Keratinocyte (primary cell): ENCODE measurements around the gene MAPKAPK3. TPM values are rescaled to one million over a fixed set of nuclear protein-coding genes. Genes with fewer than 3 reads are reported as not detected.

Experiments
- DNase-seq: peaks from one replicate; pipeline ENCODE4 v3.0.0-alpha.2; 2011; ENCODE audit warnings: low read depth, missing footprints, low spot score
- FAIRE-seq: peaks from 2 replicates; lab custom pipeline; 2011; peaks lifted over from hg19 to GRCh38; lab: Jason Lieb, UNC
- H2AFZ ChIP-seq: 2 replicates; pipeline ENCODE4 v1.6.0; 2012; ENCODE audit warnings: low read length, control low read depth, inconsistent platforms; ENCODE audit not compliant: control insufficient read depth
- H3K27ac ChIP-seq: 2 replicates; pipeline ENCODE4 v1.5.1; 2011; ENCODE audit warnings: low read length; ENCODE audit not compliant: control insufficient read depth, insufficient read depth
- H3K27me3 ChIP-seq: 3 replicates; pipeline ENCODE4 v1.6.0; 2011; ENCODE audit warnings: low read length; ENCODE audit not compliant: control insufficient read depth, insufficient read depth; ENCODE audit errors: extremely low read depth
- H3K36me3 ChIP-seq, 2 experiments: 2 replicates in 1 of 2; 3 replicates in 1 of 2; pipeline ENCODE4 v1.5.1; 2011; ENCODE audit warnings: low read length in 2 of 2, mild to moderate bottlenecking in 1 of 2; ENCODE audit not compliant: control insufficient read depth in 2 of 2, insufficient read depth in 2 of 2; ENCODE audit errors: extremely low read depth in 1 of 2
- H3K4me1 ChIP-seq: 3 replicates; pipeline ENCODE4 v1.5.1; 2011; ENCODE audit warnings: low read length; ENCODE audit not compliant: control insufficient read depth, insufficient read depth; ENCODE audit errors: extremely low read depth
- H3K4me2 ChIP-seq: 3 replicates; pipeline ENCODE4 v1.6.0; 2011; ENCODE audit warnings: low read depth, low read length; ENCODE audit not compliant: control insufficient read depth, insufficient read depth; ENCODE audit errors: extremely low read depth
- H3K4me3 ChIP-seq, 3 experiments: fragments of 200-600 bp in 1 of 3; sonication (generic) in 1 of 3; 2 replicates in 2 of 3; 3 replicates in 1 of 3; pipeline ENCODE4 v1.5.1; 2011 to 2016; ENCODE audit warnings: low read length in 3 of 3, mild to moderate bottlenecking in 3 of 3, control low read depth in 2 of 3, inconsistent platforms in 1 of 3, low read depth in 1 of 3, mixed read lengths in 1 of 3, mixed run types in 1 of 3, moderate library complexity in 1 of 3; ENCODE audit not compliant: control insufficient read depth in 2 of 3, insufficient read depth in 2 of 3; ENCODE audit errors: extremely low read depth in 1 of 3
- H3K79me2 ChIP-seq: 2 replicates; pipeline ENCODE4 v1.6.0; 2012; ENCODE audit warnings: low read length; ENCODE audit not compliant: control insufficient read depth, insufficient read depth
- H3K9ac ChIP-seq: 3 replicates; pipeline ENCODE4 v1.6.0; 2011; ENCODE audit warnings: low read length; ENCODE audit not compliant: control insufficient read depth, insufficient read depth; ENCODE audit errors: extremely low read depth
- H3K9me1 ChIP-seq: 3 replicates; pipeline ENCODE4 v1.6.0; 2011; ENCODE audit warnings: low read length; ENCODE audit not compliant: control insufficient read depth, insufficient read depth; ENCODE audit errors: extremely low read depth
- H3K9me3 ChIP-seq: 2 replicates; pipeline ENCODE4 v1.5.1; 2012; ENCODE audit warnings: low read depth, low read length; ENCODE audit not compliant: control insufficient read depth
- H4K20me1 ChIP-seq: 3 replicates; pipeline ENCODE4 v1.6.0; 2011; ENCODE audit warnings: low read length; ENCODE audit not compliant: control insufficient read depth, insufficient read depth; ENCODE audit errors: extremely low read depth
- CTCF ChIP-seq, 3 experiments: IDR thresholded peaks in 1 of 3; conservative IDR thresholded peaks in 1 of 3; optimal IDR thresholded peaks in 1 of 3; 2 replicates in 2 of 3; 3 replicates in 1 of 3; pipeline versions ENCODE3 to v1.5.1; 2011; ENCODE audit warnings: low read length in 3 of 3, mild to moderate bottlenecking in 3 of 3, moderate library complexity in 2 of 3, control low read depth in 1 of 3, inconsistent platforms in 1 of 3; ENCODE audit not compliant: insufficient read depth in 2 of 3; ENCODE audit errors: extremely low read depth in 1 of 3
- EZH2 ChIP-seq: IDR thresholded peaks from one replicate; pipeline ENCODE4 v1.6.1; 2012; ENCODE audit warnings: inconsistent platforms, mild to moderate bottlenecking, low read length, moderate library complexity
- dilution Hi-C: fragments of 300-500 bp; cut with MboI; formaldehyde crosslinking; loops from one replicate; pipeline ENCODE4 v1.7.0; 2020; ENCODE audit warnings: low sequenced_read_pairs; ENCODE audit not compliant: extremely low pct_ligation_motif_present
- polyA plus RNA-seq, 5 experiments: library from polyadenylated mRNA; depleted of rRNA in 3 of 5; stranded (reverse) in 3 of 5; stranded (forward) in 1 of 5; unstranded in 1 of 5; fragments of >200 nt; gene quantifications; 1 replicate in 1 of 5; 2 replicates in 3 of 5; 3 replicates in 1 of 5; pipeline versions ENCODE4 v1.2.1 to v1.2.3, GENCODE V29; 2011 to 2012; ENCODE audit warnings: missing spikeins in 2 of 5, low read depth in 1 of 5, low replicate concordance in 1 of 5

Gene MAPKAPK3
- polyA plus RNA-seq, 1 donor (not counting 4 experiments of a cell fraction or from before 2014, with no cell fraction given): 134 TPM

DNA sequence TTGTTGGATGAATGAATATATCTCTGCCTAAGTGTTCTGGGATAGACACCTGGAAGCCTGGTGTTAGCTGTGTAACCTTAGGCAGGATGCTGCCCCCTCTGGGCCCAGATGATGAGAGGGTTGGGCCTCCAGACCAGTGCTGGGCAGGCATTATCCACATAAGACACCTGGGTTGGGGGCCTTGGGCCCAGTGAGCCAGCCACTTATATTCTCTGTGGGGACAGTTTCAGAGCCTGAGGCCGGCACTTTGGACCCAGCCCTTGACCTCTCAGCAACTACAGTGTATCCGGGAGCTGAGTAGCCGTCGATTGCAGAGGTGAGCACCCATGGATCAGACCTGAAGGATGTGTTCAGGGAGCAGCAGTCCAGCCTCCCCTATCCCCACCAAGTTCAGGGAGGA lies 45.5 kb upstream of the MAPKAPK3 start:
- Histone ChIP-seq H3K36me3 (peaks cover 9 to 12% of the 10 kb centered on the region in 2 experiments), H3K27ac (no peak overlapping the region), H3K79me2 (peaks cover 7% of the 10 kb centered on the region), H3K9me3 (no peaks in the 10 kb centered on the region), H3K4me1 (peaks cover 25% of the 10 kb centered on the region), H3K9me1 (no peaks in the 10 kb centered on the region), H3K4me3 (no peak overlapping the region), H3K27me3 (no peaks in the 10 kb centered on the region), H3K9ac (no peak overlapping the region), H2AFZ (no peak overlapping the region), H4K20me1 (no peaks in the 10 kb centered on the region), H3K4me2 (no peak overlapping the region)
- no peak for DNase-seq
- FAIRE-seq: no peak
- no peak for TF ChIP-seq CTCF (optimal IDR thresholded peaks at IDR 0.05 in 1 of 3, IDR thresholded peaks at IDR 0.05 in 1 of 3, conservative IDR thresholded peaks at IDR 0.05 in 1 of 3; ENCODE audit: extremely low read depth in 1 of 3, insufficient read depth in 2 of 3, low read length in 3 of 3)
- no peak for TF ChIP-seq EZH2
- dilution Hi-C loops: no loop called here

- no peak overlapping the region for H3K4me2 ChIP-seq
- peaks cover 9 to 17% of the 10 kb centered on the region in 2 experiments for H3K36me3 ChIP-seq
- H4K20me1 ChIP-seq: no peaks in the 10 kb centered on the region
- no peaks in the 10 kb centered on the region for H3K9me3 ChIP-seq
- H3K4me3 ChIP-seq: no peak overlapping the region
- no peak overlapping the region for H2AFZ ChIP-seq
- FAIRE-seq: peak; percentile 93
- H3K4me1 ChIP-seq: peaks cover 25% of the 10 kb centered on the region
- no peak overlapping the region for H3K27ac ChIP-seq
- H3K79me2 ChIP-seq: peaks cover 7% of the 10 kb centered on the region
- TF ChIP-seq EZH2 (no peak), CTCF (optimal IDR thresholded peaks at IDR 0.05 in 1 of 3, IDR thresholded peaks at IDR 0.05 in 1 of 3, conservative IDR thresholded peaks at IDR 0.05 in 1 of 3; ENCODE audit: extremely low read depth in 1 of 3, insufficient read depth in 2 of 3, low read length in 3 of 3) (peak in 2 of 3 experiments; percentile 92 to 94)
- H3K9me1 ChIP-seq: no peaks in the 10 kb centered on the region
- no peak overlapping the region for H3K9ac ChIP-seq
- no peaks in the 10 kb centered on the region for H3K27me3 ChIP-seq
- DNase-seq: no peak
- dilution Hi-C loops: no loop called here
Measured at GRCh38 chr3:50572158-50572557, 44.8 kb upstream of the MAPKAPK3 start.
